ENCODE data around the gene MCM7.

MCM7 gene

DNA sequence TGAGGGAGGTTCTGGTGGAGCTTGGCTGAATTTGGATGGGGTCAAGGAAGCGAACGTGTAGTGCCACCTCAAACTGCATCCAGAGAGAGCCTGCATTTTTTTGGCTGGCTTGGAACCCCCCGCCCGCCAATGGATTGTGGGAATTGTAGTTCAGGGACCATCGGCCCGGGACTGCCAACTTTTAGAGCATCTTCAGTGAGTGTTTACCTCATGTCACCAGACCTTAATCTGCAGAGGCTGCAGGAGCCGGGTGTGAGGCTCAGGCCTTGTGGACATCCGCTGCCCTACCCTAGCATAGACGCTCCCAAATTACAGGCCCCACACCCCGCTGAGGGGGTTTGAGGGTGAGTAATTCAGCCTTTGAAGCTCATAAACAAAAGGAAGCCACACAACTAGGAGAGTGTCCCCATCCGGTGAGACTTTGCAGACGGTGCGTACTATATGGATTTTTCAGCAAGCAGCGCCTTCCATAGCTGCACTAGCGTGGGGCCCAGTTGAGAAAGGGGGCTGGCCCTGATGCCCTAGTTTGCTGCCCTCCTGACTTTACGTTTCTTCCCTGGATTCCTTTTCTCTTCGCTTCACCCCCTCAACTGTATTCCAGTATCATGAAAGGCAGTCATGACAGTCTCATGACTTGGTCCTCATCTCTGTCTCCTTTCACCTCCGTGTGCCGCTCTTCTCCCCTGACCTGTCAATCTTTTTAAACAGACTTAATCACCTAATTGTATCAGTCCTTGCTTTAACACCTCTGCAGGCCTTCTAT, 19.0 kb upstream of the MCM7 start:
- peaks cover 17% of the 10 kb centered on the region for H3K36me3 ChIP-seq (ENCODE audit: insufficient read depth, low read length)
- no peaks in the 10 kb centered on the region for H3K9me3 ChIP-seq (replicated peaks; ENCODE audit: low read length)
- H3K9ac ChIP-seq (ENCODE audit: low read depth, low read length): peak overlapping the region; percentile 85
- peak overlapping the region; percentile 90 for H3K4me2 ChIP-seq (ENCODE audit: low read length)
- H3K4me3 ChIP-seq (ENCODE audit: low read length): peak overlapping the region; percentile 76
- peaks cover 13% of the 10 kb centered on the region for H3K4me1 ChIP-seq (ENCODE audit: control insufficient read depth, insufficient read depth, low read length)
- no peaks in the 10 kb centered on the region for H3K27me3 ChIP-seq (ENCODE audit: control insufficient read depth, insufficient read depth, low read length)

DNA sequence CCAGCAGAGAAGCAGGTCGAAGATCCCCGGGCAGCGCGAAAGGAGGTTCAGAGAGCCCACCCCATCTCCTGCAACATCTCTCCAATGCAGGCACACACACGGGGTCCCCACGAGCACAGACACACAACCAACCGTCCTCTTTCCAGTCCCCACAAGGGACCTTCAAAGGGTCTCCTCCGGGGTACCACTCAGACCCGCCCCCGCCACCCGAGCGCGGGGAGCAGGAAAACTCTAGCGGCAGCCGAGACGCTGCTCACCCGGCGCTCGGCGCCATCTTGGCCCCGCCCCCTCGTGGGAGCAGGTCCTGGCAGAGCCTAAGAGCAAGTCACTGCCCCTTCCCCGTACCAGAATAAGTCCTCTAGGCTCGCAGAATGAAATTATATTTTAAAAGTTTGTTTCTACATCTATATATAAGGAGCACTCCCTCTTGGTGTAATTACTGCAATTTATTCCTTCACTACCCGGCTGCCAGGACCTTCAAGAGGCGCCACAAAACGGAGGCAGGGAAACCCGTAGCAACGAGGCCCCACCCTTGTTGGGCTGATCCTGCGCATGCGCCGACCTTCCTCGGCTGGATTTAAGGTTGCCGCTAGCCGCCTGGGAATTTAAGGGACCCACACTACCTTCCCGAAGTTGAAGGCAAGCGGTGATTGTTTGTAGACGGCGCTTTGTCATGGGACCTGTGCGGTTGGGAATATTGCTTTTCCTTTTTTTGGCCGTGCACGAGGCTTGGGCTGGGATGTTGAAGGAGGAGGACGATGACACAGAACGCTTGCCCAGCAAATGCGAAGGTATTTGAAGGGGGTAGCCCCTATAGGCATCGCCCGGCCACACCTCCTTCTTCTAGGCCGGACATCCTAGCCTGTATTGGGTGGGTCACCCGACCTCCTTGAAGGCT, 18.1 kb upstream of the MCM7 start, which contains the start of the genes CNPY4 and TAF6:
Gene CNPY4, plus strand, starts transcription at position 563 of the 898 bp plus-strand sequence. Its CDS starts 111 bp downstream, at position 674.
Gene TAF6, minus strand, starts transcription at position 287 of the 898 bp plus-strand sequence. CDS start 5,149 bp downstream, outside the sequence.
- H3K4me1 ChIP-seq (ENCODE audit: control insufficient read depth, insufficient read depth, low read length): peaks cover 13% of the 10 kb centered on the region
- no peaks in the 10 kb centered on the region for H3K27me3 ChIP-seq (ENCODE audit: control insufficient read depth, insufficient read depth, low read length)
- peak within 1 kb of the TSS; percentile 76 for H3K4me3 ChIP-seq (ENCODE audit: low read length)
- peaks cover 15% of the 10 kb centered on the region for H3K36me3 ChIP-seq (ENCODE audit: insufficient read depth, low read length)
- H3K9ac ChIP-seq (ENCODE audit: low read depth, low read length): peak within 1 kb of the TSS; percentile 85
- peak within 1 kb of the TSS; percentile 90 for H3K4me2 ChIP-seq (ENCODE audit: low read length)
- H3K9me3 ChIP-seq (replicated peaks; ENCODE audit: low read length): no peaks in the 10 kb centered on the region

DNA sequence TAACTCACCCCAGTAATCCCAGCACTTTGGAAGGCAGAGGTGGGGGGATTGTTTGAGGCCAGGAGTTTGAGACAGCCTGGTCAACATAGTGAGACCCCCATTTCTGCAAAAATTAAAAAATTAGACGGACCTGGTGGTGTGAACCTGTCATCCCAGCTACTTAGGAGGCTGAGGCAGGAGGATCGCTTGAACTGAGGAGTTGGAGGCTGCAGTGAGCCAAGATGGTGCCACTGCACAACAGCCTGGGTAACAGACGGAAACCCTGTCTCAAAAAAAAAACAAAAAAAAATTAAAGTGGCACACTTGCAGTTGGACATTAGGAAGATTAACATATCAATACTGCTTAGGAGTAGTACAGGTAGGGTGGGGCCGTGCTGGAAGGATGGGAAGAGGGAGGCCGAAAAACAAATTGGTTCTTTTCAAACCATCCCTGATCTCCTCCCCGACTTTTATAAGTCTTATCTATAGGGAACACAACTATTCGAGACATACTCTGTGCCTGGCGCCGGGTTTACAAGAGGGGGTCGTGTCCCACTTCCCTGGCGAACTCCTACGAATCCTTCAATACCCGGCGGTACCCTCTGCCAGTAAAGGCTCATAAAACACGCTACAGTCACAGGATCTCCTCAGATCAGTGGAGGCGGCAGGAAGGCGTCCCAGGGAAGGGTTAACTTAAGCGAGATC, 17.3 kb upstream of the MCM7 start:
- peak overlapping the region; percentile 85 for H3K9ac ChIP-seq (ENCODE audit: low read depth, low read length)
- no peaks in the 10 kb centered on the region for H3K9me3 ChIP-seq (replicated peaks; ENCODE audit: low read length)
- peak overlapping the region; percentile 76 for H3K4me3 ChIP-seq (ENCODE audit: low read length)
- peak overlapping the region; percentile 90 for H3K4me2 ChIP-seq (ENCODE audit: low read length)
- H3K4me1 ChIP-seq (ENCODE audit: control insufficient read depth, insufficient read depth, low read length): peaks cover 13% of the 10 kb centered on the region
- H3K27me3 ChIP-seq (ENCODE audit: control insufficient read depth, insufficient read depth, low read length): no peaks in the 10 kb centered on the region
- peaks cover 19% of the 10 kb centered on the region for H3K36me3 ChIP-seq (ENCODE audit: insufficient read depth, low read length)

GRCh38 chr7:100115026-100115425, 13.8 kb upstream of the MCM7 start:
- Histone ChIP-seq H3K36me3 (ENCODE audit: insufficient read depth, low read length) (peaks cover 23% of the 10 kb centered on the region), H3K4me2 (ENCODE audit: low read length) (no peak overlapping the region), H3K4me1 (ENCODE audit: control insufficient read depth, insufficient read depth, low read length) (peaks cover 5% of the 10 kb centered on the region), H3K27me3 (ENCODE audit: control insufficient read depth, insufficient read depth, low read length) (no peaks in the 10 kb centered on the region), H3K9ac (ENCODE audit: low read depth, low read length) (no peak overlapping the region), H3K4me3 (ENCODE audit: low read length) (no peak overlapping the region), H3K9me3 (replicated peaks; ENCODE audit: low read length) (no peaks in the 10 kb centered on the region)

DNA sequence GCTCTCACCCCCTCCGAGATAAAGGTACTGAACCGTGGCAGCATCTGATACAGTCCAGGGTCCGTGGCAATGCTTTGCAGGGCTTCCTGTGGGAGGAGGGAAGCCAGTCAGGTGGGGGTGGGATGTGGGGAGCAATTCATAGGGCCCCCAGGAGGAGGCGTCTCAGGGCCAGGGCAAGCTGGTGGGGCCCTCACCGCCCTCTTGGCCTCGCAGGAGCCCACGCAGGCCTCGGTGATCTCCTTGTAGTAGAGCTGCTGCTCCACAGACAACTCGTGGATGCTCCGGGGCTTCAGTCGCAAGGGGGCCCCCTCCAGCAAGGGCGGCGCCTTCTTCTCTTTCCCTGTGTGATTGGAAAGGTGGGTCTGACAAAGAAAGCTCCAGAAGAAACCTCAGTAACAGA, 10.7 kb upstream of the MCM7 start:
- Histone ChIP-seq H3K4me2 (ENCODE audit: low read length) (no peak overlapping the region), H3K36me3 (ENCODE audit: insufficient read depth, low read length) (peaks cover 46% of the 10 kb centered on the region), H3K4me1 (ENCODE audit: control insufficient read depth, insufficient read depth, low read length) (no peaks in the 10 kb centered on the region), H3K9ac (ENCODE audit: low read depth, low read length) (no peak overlapping the region), H3K9me3 (replicated peaks; ENCODE audit: low read length) (no peaks in the 10 kb centered on the region), H3K27me3 (ENCODE audit: control insufficient read depth, insufficient read depth, low read length) (no peaks in the 10 kb centered on the region), H3K4me3 (ENCODE audit: low read length) (no peak overlapping the region)

DNA sequence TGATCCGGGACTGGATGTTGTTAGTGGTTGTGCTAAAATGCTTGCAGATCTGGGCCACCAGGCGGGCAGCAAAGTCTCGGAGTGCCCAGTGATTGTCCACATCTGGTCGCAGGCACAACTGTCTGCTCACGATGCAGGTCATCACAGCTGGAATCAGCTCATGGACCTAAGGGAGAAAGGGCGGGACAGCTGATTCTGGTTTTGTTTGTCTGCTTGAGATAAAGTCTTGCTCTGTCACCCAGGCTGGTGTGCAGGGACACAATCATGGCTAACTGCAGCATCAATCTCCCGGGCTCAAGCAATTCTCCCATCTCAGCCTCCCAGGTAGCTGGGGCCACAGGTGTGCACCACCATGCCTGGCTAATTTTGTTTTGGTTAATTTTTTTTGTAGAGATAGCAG, 10.0 kb upstream of the MCM7 start:
- Histone ChIP-seq H3K4me1 (ENCODE audit: control insufficient read depth, insufficient read depth, low read length) (no peaks in the 10 kb centered on the region), H3K9ac (ENCODE audit: low read depth, low read length) (no peak overlapping the region), H3K9me3 (replicated peaks; ENCODE audit: low read length) (no peaks in the 10 kb centered on the region), H3K4me3 (ENCODE audit: low read length) (no peak overlapping the region), H3K27me3 (ENCODE audit: control insufficient read depth, insufficient read depth, low read length) (no peaks in the 10 kb centered on the region), H3K4me2 (ENCODE audit: low read length) (no peak overlapping the region), H3K36me3 (ENCODE audit: insufficient read depth, low read length) (peaks cover 53% of the 10 kb centered on the region)

- no peaks in the 10 kb centered on the region for H3K9me3 ChIP-seq (replicated peaks; ENCODE audit: low read length)
- H3K9ac ChIP-seq (ENCODE audit: low read depth, low read length): no peak overlapping the region
- no peak overlapping the region for H3K4me3 ChIP-seq (ENCODE audit: low read length)
- no peaks in the 10 kb centered on the region for H3K4me1 ChIP-seq (ENCODE audit: control insufficient read depth, insufficient read depth, low read length)
- no peak overlapping the region for H3K4me2 ChIP-seq (ENCODE audit: low read length)
- H3K36me3 ChIP-seq (ENCODE audit: insufficient read depth, low read length): peaks cover 62% of the 10 kb centered on the region
- no peaks in the 10 kb centered on the region for H3K27me3 ChIP-seq (ENCODE audit: control insufficient read depth, insufficient read depth, low read length)
Measured at GRCh38 chr7:100109521-100110163, 8.4 kb upstream of the MCM7 start.

GRCh38 chr7:100107890-100108289, 6.7 kb upstream of the MCM7 start:
- no peaks in the 10 kb centered on the region for H3K9me3 ChIP-seq (replicated peaks; ENCODE audit: low read length)
- H3K4me3 ChIP-seq (ENCODE audit: low read length): no peak overlapping the region
- H3K36me3 ChIP-seq (ENCODE audit: insufficient read depth, low read length): peaks cover 56% of the 10 kb centered on the region

DNA sequence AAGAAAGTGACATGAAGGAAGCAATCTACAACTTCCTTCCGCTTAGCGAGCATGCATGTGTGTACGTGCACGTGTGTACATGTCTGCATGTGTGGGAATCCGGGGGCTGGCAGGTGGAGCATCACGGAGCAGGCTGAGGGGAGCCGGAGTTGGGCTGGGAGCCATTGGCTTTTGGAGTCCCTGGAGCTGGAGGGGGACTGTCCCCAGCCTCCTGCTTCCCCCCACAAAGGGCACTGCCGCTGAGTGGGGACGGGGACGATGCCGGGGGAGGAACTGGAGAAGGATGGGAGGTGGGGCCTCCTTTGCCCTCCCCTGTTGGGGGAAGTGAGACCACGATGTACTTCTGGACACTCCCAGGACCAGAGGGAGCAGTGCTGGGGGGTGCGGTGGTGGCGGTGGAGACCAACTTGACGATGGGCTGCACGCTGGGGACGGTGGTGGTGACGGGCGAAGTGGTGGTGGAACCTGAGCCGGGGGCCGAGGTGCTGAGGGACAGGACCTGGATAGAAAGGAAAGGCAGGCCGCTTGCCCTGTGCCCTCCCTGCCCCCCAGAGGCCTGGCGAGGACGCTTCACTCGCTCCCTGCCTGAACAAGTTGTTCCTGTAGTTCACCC, 6.0 kb upstream of the MCM7 start:
- no peak overlapping the region for H3K4me2 ChIP-seq (ENCODE audit: low read length)
- no peak overlapping the region for H3K4me3 ChIP-seq (ENCODE audit: low read length)
- H3K9me3 ChIP-seq (replicated peaks; ENCODE audit: low read length): no peaks in the 10 kb centered on the region
- no peak overlapping the region for H3K9ac ChIP-seq (ENCODE audit: low read depth, low read length)
- H3K36me3 ChIP-seq (ENCODE audit: insufficient read depth, low read length): peaks cover 56% of the 10 kb centered on the region
- H3K27me3 ChIP-seq (ENCODE audit: control insufficient read depth, insufficient read depth, low read length): no peaks in the 10 kb centered on the region
- peaks cover 14% of the 10 kb centered on the region for H3K4me1 ChIP-seq (ENCODE audit: control insufficient read depth, insufficient read depth, low read length)

More at GRCh38 chr7:100107890-100108289, 6.7 kb upstream of the MCM7 start:
- Histone ChIP-seq H3K27me3 (ENCODE audit: control insufficient read depth, insufficient read depth, low read length) (no peaks in the 10 kb centered on the region), H3K4me1 (ENCODE audit: control insufficient read depth, insufficient read depth, low read length) (peaks cover 7% of the 10 kb centered on the region), H3K4me2 (ENCODE audit: low read length) (no peak overlapping the region), H3K9ac (ENCODE audit: low read depth, low read length) (no peak overlapping the region)

- Histone ChIP-seq H3K9me3 (replicated peaks; ENCODE audit: low read length) (no peaks in the 10 kb centered on the region), H3K4me3 (ENCODE audit: low read length) (no peak overlapping the region), H3K27me3 (ENCODE audit: control insufficient read depth, insufficient read depth, low read length) (no peaks in the 10 kb centered on the region), H3K36me3 (ENCODE audit: insufficient read depth, low read length) (peaks cover 55% of the 10 kb centered on the region), H3K9ac (ENCODE audit: low read depth, low read length) (no peak overlapping the region), H3K4me2 (ENCODE audit: low read length) (no peak overlapping the region), H3K4me1 (ENCODE audit: control insufficient read depth, insufficient read depth, low read length) (peaks cover 15% of the 10 kb centered on the region)
Measured at GRCh38 chr7:100106633-100107032, 5.4 kb upstream of the MCM7 start.

All from skeletal muscle satellite cell (primary cell).